D721Med (cell line): ENCODE results near the gene UTS2R.

Experiments used
- DNase-seq: peaks from one replicate; pipeline ENCODE4 v3.0.0; 2011; ENCODE audit warnings: low spot score; ENCODE audit not compliant: insufficient read length
- FAIRE-seq: peaks from 2 replicates; lab custom pipeline; 2011; peaks lifted over from hg19 to GRCh38; lab: Jason Lieb, UNC
- TF ChIP-seq, protein P1 (sequence below): IDR thresholded peaks from 2 replicates; pipeline ENCODE4 v1.5.1; 2012; ENCODE audit warnings: mild to moderate bottlenecking, control low read depth; ENCODE audit not compliant: insufficient read depth; ENCODE audit errors: missing control alignments

Gene UTS2R

GRCh38 chr17:82371333-82372248 lies at the start of gene UTS2R:
TSS of gene UTS2R (plus strand) at chr17:82371765. CDS start at chr17:82374325, 2,560 bp downstream.
- TF ChIP-seq, protein P1, sequence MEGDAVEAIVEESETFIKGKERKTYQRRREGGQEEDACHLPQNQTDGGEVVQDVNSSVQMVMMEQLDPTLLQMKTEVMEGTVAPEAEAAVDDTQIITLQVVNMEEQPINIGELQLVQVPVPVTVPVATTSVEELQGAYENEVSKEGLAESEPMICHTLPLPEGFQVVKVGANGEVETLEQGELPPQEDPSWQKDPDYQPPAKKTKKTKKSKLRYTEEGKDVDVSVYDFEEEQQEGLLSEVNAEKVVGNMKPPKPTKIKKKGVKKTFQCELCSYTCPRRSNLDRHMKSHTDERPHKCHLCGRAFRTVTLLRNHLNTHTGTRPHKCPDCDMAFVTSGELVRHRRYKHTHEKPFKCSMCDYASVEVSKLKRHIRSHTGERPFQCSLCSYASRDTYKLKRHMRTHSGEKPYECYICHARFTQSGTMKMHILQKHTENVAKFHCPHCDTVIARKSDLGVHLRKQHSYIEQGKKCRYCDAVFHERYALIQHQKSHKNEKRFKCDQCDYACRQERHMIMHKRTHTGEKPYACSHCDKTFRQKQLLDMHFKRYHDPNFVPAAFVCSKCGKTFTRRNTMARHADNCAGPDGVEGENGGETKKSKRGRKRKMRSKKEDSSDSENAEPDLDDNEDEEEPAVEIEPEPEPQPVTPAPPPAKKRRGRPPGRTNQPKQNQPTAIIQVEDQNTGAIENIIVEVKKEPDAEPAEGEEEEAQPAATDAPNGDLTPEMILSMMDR: no peak
- no peak for FAIRE-seq
- no peak for DNase-seq

GRCh38 chr17:82321947-82322466 lies 49.6 kb upstream of the UTS2R start:
- no peak for FAIRE-seq
- no peak for DNase-seq
- TF ChIP-seq, protein P1: no peak

DNA sequence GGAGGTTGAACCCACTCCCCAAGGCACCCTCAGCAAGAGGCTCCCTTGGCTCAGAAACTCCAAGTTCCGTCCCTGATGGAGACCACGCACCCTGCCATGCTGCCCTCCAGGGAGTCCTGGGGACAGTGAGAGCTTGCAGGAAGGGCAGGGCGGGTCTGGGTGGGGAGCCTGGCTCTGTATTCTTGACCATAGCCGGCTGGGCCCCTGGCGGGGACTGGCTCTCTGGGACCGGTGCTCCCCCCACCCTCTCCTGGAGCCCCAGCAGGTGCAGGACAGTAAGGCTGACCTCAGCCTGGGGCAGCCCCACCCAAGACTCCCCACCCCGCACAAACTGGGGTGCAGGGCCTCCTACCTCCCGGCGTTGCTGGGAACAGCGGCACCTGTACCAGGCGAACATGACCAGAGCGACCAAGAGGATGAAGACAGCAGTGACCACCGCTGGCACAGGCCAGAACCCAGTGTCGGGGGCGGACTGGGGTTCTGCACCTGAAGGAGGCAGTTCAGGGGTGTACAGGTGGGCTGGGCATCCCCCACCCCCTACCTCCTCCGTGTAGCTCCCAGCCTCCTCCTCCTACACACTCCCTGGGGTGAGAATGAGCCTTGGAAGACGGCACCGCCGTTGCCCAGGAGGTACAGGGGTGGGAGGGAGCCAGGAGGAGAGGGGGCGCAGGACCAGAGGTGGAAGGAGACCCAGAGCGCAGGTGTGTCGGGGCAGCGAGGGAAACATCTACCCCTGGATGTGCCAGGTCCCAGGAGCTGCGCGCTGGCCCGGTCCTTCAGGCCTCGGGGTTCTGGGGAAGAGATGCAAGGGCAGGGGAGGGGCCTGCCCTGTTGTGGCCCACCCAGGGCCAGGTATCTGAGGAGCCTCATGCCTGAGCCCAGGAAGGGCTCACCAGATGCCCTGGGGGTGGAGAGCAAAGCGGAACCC lies 48.8 kb upstream of the UTS2R start:
- TF ChIP-seq, protein P1: no peak
- DNase-seq (no peak), FAIRE-seq (no peak)

DNA sequence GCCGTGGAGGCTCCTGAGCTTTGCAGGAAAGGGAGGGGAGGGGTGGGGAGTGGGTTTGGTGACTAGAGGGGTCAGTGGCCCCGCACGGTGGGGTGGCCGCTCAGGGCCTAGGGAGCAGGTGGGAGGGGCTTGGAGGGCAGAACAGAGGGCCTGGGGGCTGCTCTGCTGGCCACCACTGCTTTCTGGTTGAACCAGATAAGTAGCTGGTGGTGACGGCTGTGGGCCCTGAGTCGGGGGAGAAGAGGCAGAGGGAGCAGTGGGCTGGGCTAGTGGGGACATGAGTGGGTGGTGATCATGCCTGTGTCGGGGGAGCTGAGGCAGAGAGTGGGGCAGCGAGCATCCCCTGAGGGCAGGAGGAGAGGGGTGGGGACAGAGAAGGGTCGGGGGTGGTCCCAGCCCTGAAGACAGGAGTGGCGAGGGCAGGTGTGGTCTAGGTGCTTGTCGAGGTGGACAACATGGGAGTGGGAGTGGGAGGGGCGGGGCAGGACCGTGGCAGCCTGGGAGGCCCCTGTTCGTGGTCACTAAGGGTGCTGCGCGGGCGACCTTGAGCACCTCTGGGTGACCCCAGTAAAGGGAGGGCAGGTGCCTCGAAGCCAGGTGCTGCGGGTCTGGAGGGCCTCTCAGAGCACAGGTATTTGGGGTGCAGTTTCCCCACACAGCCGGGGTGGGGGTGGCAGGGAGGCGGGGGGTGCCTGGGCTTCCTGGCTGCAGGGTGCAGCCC lies 47.9 kb upstream of the UTS2R start:
- no peak for DNase-seq
- FAIRE-seq: no peak
- TF ChIP-seq, protein P1: no peak

DNA sequence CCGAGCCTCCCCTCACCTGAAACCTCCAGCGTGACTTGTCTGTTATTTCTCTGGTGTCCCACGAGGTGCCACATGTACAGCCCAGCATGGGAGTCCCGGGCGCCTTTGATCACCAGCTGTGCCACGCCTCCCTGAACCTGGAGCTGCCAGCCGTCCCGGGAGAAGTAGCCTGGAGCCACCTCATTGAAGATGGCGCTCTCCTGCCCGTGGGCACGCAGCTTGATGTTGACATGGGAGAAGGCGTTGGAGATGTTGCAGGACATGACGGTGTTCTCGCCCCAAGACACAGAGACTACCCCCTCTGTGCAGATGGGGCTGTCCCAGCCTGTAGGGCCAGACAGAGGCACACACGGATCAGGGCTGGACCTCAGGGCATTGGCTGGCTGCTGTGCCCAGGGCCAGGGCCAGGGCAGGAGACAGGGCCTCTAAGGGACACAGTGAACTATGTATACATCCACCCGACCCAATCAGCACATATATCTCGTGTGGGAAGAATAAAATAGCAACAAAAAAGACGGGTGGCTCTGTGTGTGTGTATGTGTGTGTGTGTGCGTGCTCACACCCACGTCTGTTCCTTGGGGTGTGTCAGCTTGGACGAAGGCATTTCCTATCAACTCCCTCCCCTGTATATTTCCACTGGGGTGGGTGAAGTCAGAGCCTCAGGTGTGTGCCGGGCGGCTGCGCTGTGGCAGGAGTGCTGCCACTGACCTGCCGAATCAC lies 46.8 kb upstream of the UTS2R start:
- TF ChIP-seq, protein P1: no peak
- FAIRE-seq: no peak
- DNase-seq: no peak
